Left forelimb (tissue), 1 donor: ENCODE results near the gene ZSWIM7.

Source experiments
- DNase-seq: peaks from one replicate; pipeline ENCODE4 v3.0.0-alpha.2; 2018; ENCODE audit warnings: low spot score

ZSWIM7 gene

DNA sequence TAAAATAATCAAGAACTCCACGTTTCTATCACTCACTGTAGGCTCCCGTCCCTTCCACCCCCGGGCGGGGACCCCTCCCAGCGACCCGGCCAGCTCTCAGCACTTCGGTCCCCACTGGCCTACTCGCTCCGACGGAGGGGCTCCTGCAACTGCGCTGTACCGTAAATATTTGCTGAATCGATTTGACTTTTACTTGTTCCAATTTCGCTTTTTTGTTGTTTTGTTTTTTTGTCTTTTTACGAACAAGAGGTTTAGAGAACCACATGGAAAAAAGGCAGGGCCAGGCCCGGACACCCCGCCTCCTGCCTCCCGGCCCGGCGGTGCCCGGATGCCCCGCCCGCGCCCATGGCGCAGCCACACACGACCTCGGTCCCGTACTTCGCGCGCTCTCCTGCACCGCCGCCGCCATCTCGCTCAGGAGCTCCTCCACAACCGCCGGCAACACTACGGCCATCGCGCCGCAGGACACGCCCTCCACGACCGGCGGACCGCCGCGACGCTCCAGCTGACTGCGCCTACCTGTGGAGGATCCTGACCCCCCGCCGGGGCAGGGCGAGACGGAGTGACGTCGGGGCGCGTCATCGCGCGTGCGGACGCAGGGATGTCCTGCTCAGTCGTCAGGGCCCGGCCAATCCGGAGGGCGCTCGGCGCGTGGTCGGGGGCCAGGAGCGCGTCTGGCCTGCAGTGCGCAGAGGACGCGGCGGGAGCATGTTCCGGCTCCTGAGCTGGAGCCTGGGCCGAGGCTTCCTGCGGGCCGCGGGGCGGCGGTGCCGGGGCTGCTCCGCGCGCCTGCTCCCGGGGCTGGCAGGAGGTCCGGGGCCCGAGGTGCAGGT lies at the start of gene ZSWIM7, which contains the start of gene TTC19:
TSS of gene ZSWIM7 (minus strand) at position 564 of the 833 bp plus-strand sequence. CDS start at position 454, 110 bp downstream.
TSS of gene TTC19 (plus strand) at position 684 of the 833 bp plus-strand sequence. CDS start at position 709, 25 bp downstream.
- peak; percentile 97 for DNase-seq

DNA sequence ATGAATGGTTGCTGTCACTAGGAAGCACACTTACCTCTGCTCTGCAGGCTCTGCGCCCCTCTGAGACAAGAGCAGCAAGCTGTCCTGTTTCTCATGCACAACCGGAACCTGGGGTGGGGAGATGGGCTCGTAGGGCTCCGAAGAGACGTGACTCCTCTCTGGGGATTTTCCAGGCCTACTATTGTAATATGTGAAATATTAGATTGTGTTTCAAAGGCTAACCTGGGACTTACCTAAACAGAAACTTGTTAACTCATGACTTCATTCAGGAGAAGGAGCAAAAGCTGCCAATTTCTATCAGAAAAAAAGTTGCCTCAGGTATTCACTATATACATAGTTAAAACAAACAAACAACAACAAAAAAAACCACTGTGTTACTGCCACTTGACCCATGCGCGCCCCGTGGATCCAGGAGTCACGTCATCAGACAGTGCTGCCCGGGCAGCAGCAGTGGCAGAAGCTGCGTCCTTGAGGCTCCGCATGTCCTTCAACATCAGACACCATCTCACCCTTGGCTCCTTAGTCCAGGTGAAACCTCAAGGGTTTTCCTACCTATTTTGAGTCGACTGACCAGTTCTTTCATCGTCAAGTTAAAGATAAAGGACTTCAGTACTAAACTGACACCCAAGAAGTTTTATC lies 49.4 kb upstream of the ZSWIM7 start:
- DNase-seq: no peak

GRCh38 chr17:16046966-16047365 lies 47.5 kb upstream of the ZSWIM7 start:
- no peak for DNase-seq

GRCh38 chr17:16044487-16044886 lies 45.0 kb upstream of the ZSWIM7 start:
- DNase-seq: no peak

DNA sequence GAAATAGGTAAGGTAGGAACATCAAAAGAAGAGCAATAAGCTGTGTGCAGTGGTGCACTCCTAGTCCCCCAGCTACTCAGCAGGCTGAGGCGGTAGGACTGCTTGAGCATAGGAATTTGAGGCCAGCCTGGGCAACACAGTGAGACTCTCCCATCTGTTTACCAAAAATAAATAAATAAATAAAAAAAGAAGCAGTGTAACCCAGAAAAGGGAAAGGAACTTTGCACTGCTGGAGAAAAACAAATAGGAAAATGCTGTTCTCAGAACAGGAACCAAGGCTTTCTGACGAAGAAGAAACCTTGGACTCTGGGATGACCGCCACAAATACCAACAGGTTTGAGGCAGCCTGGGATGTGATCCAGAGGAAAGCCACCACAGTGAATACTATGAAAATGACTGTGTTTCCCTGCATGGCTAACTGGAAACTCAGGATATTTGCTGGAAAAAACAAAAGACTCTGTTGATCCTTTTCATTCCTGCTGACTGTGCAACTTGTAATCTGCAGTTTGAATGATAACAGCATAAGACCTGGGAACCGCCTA lies 41.3 kb upstream of the ZSWIM7 start:
- no peak for DNase-seq

DNA sequence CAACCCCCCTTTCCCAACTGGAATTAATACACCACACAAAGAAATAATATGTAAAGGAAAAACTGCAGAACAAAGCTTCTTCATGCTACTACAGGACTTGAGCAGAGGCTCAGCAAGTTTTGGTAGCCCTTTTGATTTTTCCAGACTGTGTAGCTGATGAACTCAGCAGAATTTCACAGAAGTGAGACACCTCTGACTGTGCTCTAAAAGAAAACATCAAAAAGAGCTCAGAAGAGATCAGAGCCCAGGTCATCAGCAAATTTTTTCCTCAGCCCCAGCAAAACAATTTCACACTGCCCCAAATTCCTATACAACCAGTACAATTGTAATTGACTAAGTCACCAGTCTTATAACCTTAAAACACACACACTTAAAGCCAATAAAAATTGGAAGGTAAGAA lies 38.1 kb upstream of the ZSWIM7 start:
- no peak for DNase-seq

GRCh38 chr17:16036261-16036660 lies 36.8 kb upstream of the ZSWIM7 start:
- DNase-seq: no peak

DNA sequence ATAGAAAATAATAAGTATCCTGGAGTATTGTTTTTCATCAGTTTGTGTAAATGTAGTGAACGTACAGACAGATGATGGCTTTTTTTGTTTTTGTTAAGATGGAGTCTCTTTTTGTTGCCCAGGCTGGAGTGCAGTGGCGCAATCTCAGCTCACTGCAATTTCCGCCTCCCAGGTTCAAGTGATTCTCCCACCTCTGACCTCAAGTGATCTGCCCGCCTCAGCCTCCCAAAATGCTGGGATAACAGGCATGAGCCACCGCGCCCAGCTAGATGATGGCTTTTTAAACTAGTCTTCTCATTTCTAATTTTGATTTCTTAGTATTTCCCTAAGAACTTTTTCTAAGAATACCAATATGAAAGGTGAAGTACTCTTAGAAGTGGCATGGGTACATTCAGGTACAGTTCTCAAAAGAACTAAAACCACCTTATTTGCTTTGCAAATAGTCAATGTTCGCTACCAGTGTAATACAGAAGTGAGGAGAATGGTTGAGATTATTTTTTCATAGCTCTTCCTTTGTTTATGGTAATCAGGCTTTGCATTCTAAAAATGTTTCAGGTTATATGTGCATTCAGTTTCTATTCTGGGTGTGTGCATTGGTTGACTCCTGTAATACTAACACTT lies 34.3 kb upstream of the ZSWIM7 start:
- DNase-seq: no peak

- DNase-seq: no peak
Observed at GRCh38 chr17:16027708-16028584, 28.4 kb upstream of the ZSWIM7 start.

DNA sequence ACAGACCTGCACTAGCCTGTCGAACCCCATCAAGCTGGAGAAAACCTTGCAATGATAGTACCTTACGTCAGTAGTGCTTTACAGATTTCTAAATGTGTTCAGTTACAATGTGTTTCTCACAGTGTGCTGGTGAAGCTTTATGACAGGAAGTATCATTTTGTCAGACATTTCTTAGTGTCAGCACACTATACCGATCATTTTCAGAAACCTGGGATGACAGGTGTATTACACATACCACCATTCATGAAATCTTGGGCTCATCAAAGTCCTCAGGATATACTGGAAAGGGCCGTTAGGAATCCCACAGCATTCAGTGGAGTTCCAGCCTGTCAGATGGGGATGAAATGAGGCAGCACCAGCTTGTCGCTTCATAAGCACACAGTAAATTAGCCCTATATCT lies 27.4 kb upstream of the ZSWIM7 start:
- no peak for DNase-seq

- DNase-seq: no peak
Observed at GRCh38 chr17:16025202-16025601, 25.7 kb upstream of the ZSWIM7 start.

DNA sequence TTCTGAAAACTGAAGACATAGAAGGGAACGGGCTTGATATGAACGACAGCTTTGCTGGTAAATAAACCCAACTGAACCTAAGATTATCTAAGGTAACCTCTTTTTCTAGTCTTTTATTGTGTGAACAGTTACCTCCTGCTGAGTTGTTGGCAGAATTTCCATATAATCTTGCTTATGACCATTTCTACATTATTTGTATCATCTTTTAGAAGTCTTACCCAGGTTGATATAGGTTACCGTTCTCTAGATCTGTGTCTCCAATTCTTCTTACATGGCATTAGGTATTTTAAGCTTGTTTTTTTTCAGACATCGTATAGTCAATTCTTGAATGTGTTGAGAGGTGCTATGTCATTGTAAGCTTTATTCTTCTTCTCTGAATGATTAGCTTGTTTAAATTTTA lies 24.4 kb upstream of the ZSWIM7 start:
- DNase-seq: no peak

DNA sequence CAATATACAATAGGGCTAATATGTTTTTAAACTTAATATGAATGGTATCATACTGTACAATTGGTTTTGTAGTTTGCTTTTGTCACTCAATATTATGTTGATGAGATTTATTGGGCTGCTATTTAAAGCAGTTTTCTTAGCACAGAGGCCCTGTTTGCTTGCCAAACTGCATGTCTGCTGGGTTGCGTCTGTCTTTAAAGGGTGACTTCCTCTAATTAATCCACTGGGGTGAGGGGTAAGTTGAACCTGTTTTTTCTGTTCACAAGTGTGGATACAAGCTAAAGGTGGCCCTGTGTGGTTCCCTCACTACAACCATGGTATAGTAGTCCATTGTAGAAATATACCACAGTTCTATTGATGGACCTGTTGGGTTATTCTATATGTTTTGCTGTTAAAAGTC lies 19.8 kb upstream of the ZSWIM7 start:
- DNase-seq: no peak

DNA sequence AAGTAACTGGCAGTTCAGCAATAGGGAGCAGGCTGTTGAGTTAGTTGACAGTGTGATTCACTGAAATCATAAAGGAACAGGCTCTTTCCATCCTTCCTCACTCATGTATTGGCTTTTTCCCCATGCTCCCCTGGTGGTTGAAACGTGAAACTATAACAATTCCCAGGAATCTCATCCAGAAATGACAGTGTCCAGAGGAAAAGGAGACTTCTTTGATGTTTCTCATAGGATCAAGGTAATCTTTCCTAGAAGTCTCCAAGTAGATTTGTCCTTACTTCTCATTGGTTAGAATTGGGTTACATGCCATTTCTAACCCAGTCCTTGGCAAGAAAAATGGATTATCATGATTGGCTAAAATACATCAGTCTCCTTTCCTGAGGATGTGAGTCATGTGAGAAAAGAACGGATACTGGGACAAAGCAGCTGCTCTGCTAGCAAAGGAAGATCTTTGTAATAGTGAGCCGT lies 14.5 kb upstream of the ZSWIM7 start:
- DNase-seq: no peak

DNA sequence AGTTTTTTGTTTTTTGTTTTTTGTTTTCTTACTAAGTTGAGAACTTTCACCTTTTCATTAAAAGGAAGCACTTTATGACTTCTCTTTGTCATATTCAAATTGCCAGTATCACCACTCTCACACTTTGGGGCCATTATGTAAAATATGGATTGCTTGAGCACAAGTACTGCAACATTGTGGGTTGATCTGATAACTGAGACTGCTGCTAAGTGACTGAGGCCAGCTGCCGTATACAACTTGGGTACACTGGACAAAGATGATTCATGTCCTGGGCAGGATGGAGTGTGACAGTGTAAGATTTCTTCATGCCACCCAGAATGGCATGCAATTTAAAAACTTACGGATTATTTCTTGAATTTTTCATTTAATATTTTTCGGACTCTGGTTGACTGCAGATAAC lies 7.9 kb upstream of the ZSWIM7 start:
- DNase-seq: no peak

DNA sequence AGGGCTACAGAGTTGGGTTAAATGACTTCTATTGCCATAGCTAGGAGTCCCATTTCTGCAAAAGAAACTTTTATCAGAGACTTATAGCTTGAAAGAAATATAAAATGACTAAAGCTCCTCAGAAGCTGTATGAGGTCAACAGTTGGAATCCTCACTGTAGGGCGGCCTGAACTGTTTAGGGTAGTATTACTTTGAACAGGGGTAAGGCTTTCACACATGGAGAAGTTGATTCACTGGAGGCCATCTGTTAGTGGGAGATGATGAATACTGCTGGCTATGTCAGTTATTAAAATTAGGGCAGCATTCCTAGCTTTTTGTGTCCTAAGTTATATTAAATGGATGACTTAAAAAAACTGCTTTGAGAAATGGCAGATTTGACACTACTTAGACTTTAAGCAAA lies 6.1 kb upstream of the ZSWIM7 start:
- DNase-seq: no peak

GRCh38 chr17:16003841-16004240 lies 4.3 kb upstream of the ZSWIM7 start:
- DNase-seq: no peak

GRCh38 chr17:16002708-16003260 lies 3.3 kb upstream of the ZSWIM7 start:
- no peak for DNase-seq

- no peak for DNase-seq
Observed at GRCh38 chr17:16001226-16001897, 1.9 kb upstream of the ZSWIM7 start.

GRCh38 chr17:15999974-16000827 lies 697 bp upstream of the ZSWIM7 start:
- no peak for DNase-seq
